IMR-90 (cell line): ENCODE results near the gene TTC19. TPM values are rescaled to one million over a fixed set of nuclear protein-coding genes. Genes with fewer than 3 reads are reported as not detected.

Source experiments
- ATAC-seq: fragments of 200-7000 bp; cut with Tn5 transposase; 2 replicates; pipeline ENCODE4 v1.9.1; 2020; ENCODE audit warnings: low read depth, mild to moderate bottlenecking, moderate library complexity
- Bru-seq: library from RNA; stranded (reverse); fragments of 400-500 nt; gene quantifications from one replicate; lab custom pipeline; 2021; lab: Mats Ljungman, UMichigan
- BruChase-seq, 2 experiments: library from RNA; stranded (reverse); fragments of 400-500 nt; gene quantifications; one replicate each; lab custom pipeline; 2021; lab: Mats Ljungman, UMichigan
- BruUV-seq: library from RNA; stranded (reverse); fragments of 400-500 nt; replicated peaks from 2 replicates; lab custom pipeline; 2021; lab: Mats Ljungman, UMichigan
- CTCF ChIA-PET: fragments of 300-600 bp; formaldehyde crosslinking; extraction: SDS; loops from one replicate; lab custom pipeline; 2021; ENCODE audit warnings: antibody characterized with exemption; lab: Yijun Ruan, JAX
- POLR2A ChIA-PET: fragments of 300-600 bp; sonication (Branson Sonifier 250); formaldehyde crosslinking; loops from one replicate; lab custom pipeline; 2022; ENCODE audit warnings: antibody characterized with exemption; ENCODE audit not compliant: unreplicated experiment; lab: Charles Lee
- DNase-seq: peaks from one replicate; pipeline ENCODE4 v3.0.0; 2013
- H2AFZ ChIP-seq: replicated peaks from 2 replicates; pipeline ENCODE3; 2013; ENCODE audit warnings: low read length, mild to moderate bottlenecking; ENCODE audit not compliant: poor library complexity
- H2AK5ac ChIP-seq: 2 replicates; pipeline ENCODE4 v1.6.1; 2013; ENCODE audit warnings: low read depth, low read length, inconsistent platforms
- H2AK9ac ChIP-seq: replicated peaks from 2 replicates; pipeline ENCODE3; 2013; ENCODE audit warnings: mild to moderate bottlenecking, low read depth, low read length, moderate library complexity; ENCODE audit not compliant: poor library complexity
- H2BK120ac ChIP-seq: 2 replicates; pipeline ENCODE4 v1.6.1; 2013; ENCODE audit warnings: low read depth, low read length, inconsistent platforms
- H2BK15ac ChIP-seq: 3 replicates; pipeline ENCODE4 v1.6.1; 2013; ENCODE audit warnings: low read depth, low read length, inconsistent platforms
- H2BK20ac ChIP-seq: 2 replicates; pipeline ENCODE4 v1.6.1; 2013; ENCODE audit warnings: low read depth, mild to moderate bottlenecking, inconsistent platforms, low read length, moderate library complexity
- H2BK5ac ChIP-seq: 2 replicates; pipeline ENCODE4 v1.6.1; 2013; ENCODE audit warnings: mild to moderate bottlenecking, low read depth, low read length, inconsistent platforms; ENCODE audit not compliant: poor library complexity, severe bottlenecking
- H3K14ac ChIP-seq: replicated peaks from 2 replicates; pipeline ENCODE4 v1.6.1; 2013; ENCODE audit warnings: low read depth, low read length, inconsistent platforms
- H3K18ac ChIP-seq: 2 replicates; pipeline ENCODE4 v1.6.1; 2013; ENCODE audit warnings: low read depth, low read length, control low read depth
- H3K23ac ChIP-seq: 2 replicates; pipeline ENCODE4 v1.6.1; 2013; ENCODE audit warnings: low read depth, low read length, inconsistent platforms
- H3K27ac ChIP-seq: 2 replicates; pipeline ENCODE4 v1.5.1; 2013; ENCODE audit warnings: mild to moderate bottlenecking, control low read depth, low read length; ENCODE audit not compliant: insufficient read depth
- H3K27me3 ChIP-seq: 2 replicates; pipeline ENCODE4 v1.6.1; 2013; ENCODE audit warnings: low read length; ENCODE audit not compliant: control insufficient read depth, insufficient read depth
- H3K36me3 ChIP-seq: 2 replicates; pipeline ENCODE4 v1.6.1; 2013; ENCODE audit warnings: low read length, mixed read lengths; ENCODE audit not compliant: control insufficient read depth, insufficient read depth
- H3K4ac ChIP-seq: 2 replicates; pipeline ENCODE4 v1.6.1; 2013; ENCODE audit warnings: low read depth, low read length, inconsistent platforms
- H3K4me1 ChIP-seq: 2 replicates; pipeline ENCODE4 v1.6.1; 2013; ENCODE audit warnings: low read length, mixed read lengths; ENCODE audit not compliant: control insufficient read depth, insufficient read depth
- H3K4me2 ChIP-seq: 2 replicates; pipeline ENCODE4 v1.6.1; 2013; ENCODE audit warnings: low read depth, mild to moderate bottlenecking, control low read depth, low read length, moderate library complexity
- H3K4me3 ChIP-seq: 2 replicates; pipeline ENCODE4 v1.5.1; 2013; ENCODE audit warnings: low read depth, mild to moderate bottlenecking, control low read depth, low read length, moderate library complexity; ENCODE audit not compliant: insufficient read depth
- H3K56ac ChIP-seq: 2 replicates; pipeline ENCODE4 v1.6.1; 2013; ENCODE audit warnings: low read length, inconsistent platforms; ENCODE audit not compliant: insufficient read depth; ENCODE audit errors: extremely low read depth
- H3K79me1 ChIP-seq, 2 experiments: 2 replicates each; pipeline ENCODE4 v1.6.1; 2013; ENCODE audit warnings: low read length in 2 of 2, inconsistent platforms in 1 of 2, low read depth in 1 of 2
- H3K9ac ChIP-seq: 2 replicates; pipeline ENCODE4 v1.6.1; 2013; ENCODE audit warnings: low read depth, low read length, control low read depth
- H3K9me1 ChIP-seq: 2 replicates; pipeline ENCODE4 v1.6.1; 2013; ENCODE audit warnings: low read length, inconsistent platforms; ENCODE audit not compliant: insufficient read depth
- H3K9me3 ChIP-seq: 2 replicates; pipeline ENCODE4 v1.6.1; 2013; ENCODE audit warnings: low read length; ENCODE audit not compliant: control insufficient read depth, insufficient read depth
- H4K20me1 ChIP-seq: 2 replicates; pipeline ENCODE4 v1.6.1; 2013; ENCODE audit warnings: low read length, inconsistent platforms; ENCODE audit not compliant: insufficient read depth
- H4K5ac ChIP-seq: 2 replicates; pipeline ENCODE4 v1.6.1; 2013; ENCODE audit warnings: mild to moderate bottlenecking, low read depth, low read length, control low read depth
- H4K8ac ChIP-seq, 2 experiments: 2 replicates each; pipeline ENCODE4 v1.6.1; 2013; ENCODE audit warnings: low read depth in 2 of 2, low read length in 2 of 2, control low read depth in 1 of 2, inconsistent platforms in 1 of 2
- H4K91ac ChIP-seq: 2 replicates; pipeline ENCODE4 v1.6.1; 2013; ENCODE audit warnings: low read depth, low read length, inconsistent platforms; ENCODE audit not compliant: insufficient read depth
- BHLHE40 ChIP-seq: fragments of 150-350 bp; IDR thresholded peaks from 2 replicates; pipeline ENCODE4 v1.6.1; 2016; ENCODE audit warnings: mild to moderate bottlenecking, low read depth, low read length
- CEBPB ChIP-seq: IDR thresholded peaks from 2 replicates; pipeline ENCODE4 v1.6.1; 2012; ENCODE audit warnings: low read depth, low read length, improper control_type of control experiment
- CHD1 ChIP-seq: IDR thresholded peaks from 2 replicates; pipeline ENCODE4 v1.6.1; 2012; ENCODE audit warnings: low read depth, low read length, improper control_type of control experiment
- ELK1 ChIP-seq: fragments of 150-350 bp; IDR thresholded peaks from 2 replicates; pipeline ENCODE4 v1.6.1; 2016; ENCODE audit warnings: low read depth, mild to moderate bottlenecking, low read length, moderate library complexity, borderline replicate concordance
- FOS ChIP-seq: fragments of 150-350 bp; IDR thresholded peaks from 2 replicates; pipeline ENCODE4 v1.6.1; 2016; ENCODE audit warnings: low read depth, low read length
- MAZ ChIP-seq: IDR thresholded peaks from 2 replicates; pipeline ENCODE4 v1.6.1; 2012; ENCODE audit warnings: low read depth, mild to moderate bottlenecking, low read length, improper control_type of control experiment, moderate library complexity, borderline replicate concordance
- MXI1 ChIP-seq: IDR thresholded peaks from 2 replicates; pipeline ENCODE4 v1.6.1; 2012; ENCODE audit warnings: low read depth, mild to moderate bottlenecking, low read length, moderate library complexity, borderline replicate concordance
- NFE2L2 ChIP-seq: fragments of 150-350 bp; IDR thresholded peaks from 2 replicates; pipeline ENCODE4 v1.6.1; 2016; ENCODE audit warnings: low read depth, mild to moderate bottlenecking, low read length
- POLR2A ChIP-seq: IDR thresholded peaks from 2 replicates; pipeline ENCODE4 v1.6.1; 2012; ENCODE audit warnings: mild to moderate bottlenecking, low read depth, low read length
- RAD21 ChIP-seq: IDR thresholded peaks from 2 replicates; pipeline ENCODE4 v1.6.1; 2012; ENCODE audit warnings: low read length, improper control_type of control experiment
- RCOR1 ChIP-seq: IDR thresholded peaks from 2 replicates; pipeline ENCODE4 v1.6.1; 2012; ENCODE audit warnings: mild to moderate bottlenecking, low read length, improper control_type of control experiment; ENCODE audit not compliant: insufficient replicate concordance
- SMC3 ChIP-seq: fragments of 150-350 bp; IDR thresholded peaks from 2 replicates; pipeline ENCODE4 v1.6.1; 2016; ENCODE audit warnings: low read depth, mild to moderate bottlenecking, antibody characterized with exemption, low read length, moderate library complexity
- USF2 ChIP-seq: fragments of 150-350 bp; IDR thresholded peaks from 2 replicates; pipeline ENCODE4 v1.6.1; 2017; ENCODE audit warnings: mild to moderate bottlenecking, antibody characterized with exemption, low read length, low read depth
- WGBS, 2 experiments: methylation state at CpG; one replicate each; pipeline versions ENCODE4 v1.1.5 to v1.1.7; 2013; ENCODE audit warnings: missing lambda C conversion rate in 2 of 2; ENCODE audit not compliant: insufficient read length in 1 of 2; ENCODE audit errors: extremely low coverage in 2 of 2; 5-methylcytosine and 5-hydroxymethylcytosine counted together
- dilution Hi-C: fragments of 300-500 bp; cut with HindIII; formaldehyde crosslinking; loops from one replicate; pipeline ENCODE4 v1.14.3; 2018; ENCODE audit warnings: low sequenced_read_pairs; ENCODE audit not compliant: unreplicated experiment
- in situ Hi-C: fragments of 300-500 bp; cut with MboI; formaldehyde crosslinking; loops from 3 replicates; pipeline ENCODE4 v1.14.3; 2019; ENCODE audit warnings: low sequenced_read_pairs, inconsistent platforms, mixed read lengths
- intact Hi-C: fragments of 100-400 bp; cut with micrococcal nuclease; formaldehyde crosslinking; loops from 2 replicates; pipeline ENCODE4 v1.10.0; 2022
- long read RNA-seq: library from polyadenylated mRNA; unstranded; transcript quantifications from one replicate; pipeline ENCODE4 v2.0.0, GENCODE V29; 2021; ENCODE audit not compliant: unreplicated experiment
- polyA plus RNA-seq, 3 experiments: library from polyadenylated mRNA; depleted of rRNA; stranded (reverse); fragments of >200 nt; gene quantifications; 2 replicates each; pipeline ENCODE4 v1.2.3, GENCODE V29; 2012; ENCODE audit warnings: low replicate concordance in 1 of 3
- total RNA-seq: library from RNA; depleted of rRNA; stranded (reverse); fragments of >200 nt; gene quantifications from 2 replicates; pipeline ENCODE4 v1.2.3, GENCODE V29; 2012; rRNA removed

The TTC19 gene
- total RNA-seq (12.9 and 19.2 TPM in 2 replicates), polyA plus RNA-seq (2012; rRNA removed) (6.0 and 8.3 TPM in 2 replicates), Bru-seq, nascent RNA (percentile 86 among the genes with signal in this experiment), BruChase-seq, experiment 1, labeled RNA remaining after a 6-hour chase (percentile 88 among the genes with signal in this experiment), BruChase-seq, experiment 2, labeled RNA remaining after a 2-hour chase (percentile 93 among the genes with signal in this experiment)
- 2.3 and 6.1 TPM in 2 replicates for polyA plus RNA-seq (2012; cell fraction: cytosol; rRNA removed)
- 5.9 and 8.4 TPM in 2 replicates for polyA plus RNA-seq (2012; cell fraction: nucleus; rRNA removed; ENCODE audit: low replicate concordance)
- long read RNA-seq, transcript TTC19-201 (10 exons, 3,002 nt) = major isoform, 26 of 41 reads
- long read RNA-seq, partial matches to known transcripts = 8 of 41 reads
- long read RNA-seq, other reads (novel, unspliced or antisense) = 6 of 41 reads

GRCh38 chr17:15999141-15999973 lies at the start of gene TTC19, which contains the start of gene ZSWIM7:
Gene TTC19 (plus strand): TSS chr17:15999824. CDS start chr17:15999849, 25 bp downstream.
Gene ZSWIM7 (minus strand): TSS chr17:15999704. CDS start chr17:15999594, 110 bp downstream.
- ChIA-PET POLR2A (no interaction called here), CTCF (interaction anchor here (0.6 to 1.5 kb wide), 6 partner anchors 12 to 171 kb away, joined by 3 to 8 read pairs (median 4); partner anchors contain the start of gene ADORA2B)
- peak within 1 kb of the TSS; percentile 95 for H2AFZ ChIP-seq
- H3K27ac ChIP-seq = peak within 1 kb of the TSS; percentile 96
- peak within 1 kb of the TSS; percentile 88; the same call in 1 of the 2 replicates for H3K23ac ChIP-seq
- in situ Hi-C loops (loop anchor here (5.0 kb wide), 1 partner anchor 172 kb away; no protein-coding TSS in a partner anchor), intact Hi-C loops (loop anchor here (2.0 kb wide), 2 partner anchors 79 to 739 kb away; no protein-coding TSS in a partner anchor), dilution Hi-C loops (no loop called here)
- no peak within 1 kb of the TSS for H2BK20ac ChIP-seq
- peak within 1 kb of the TSS; percentile 77; the same call in 1 of the 2 replicates for H2AK5ac ChIP-seq
- H3K4me3 ChIP-seq = peak within 1 kb of the TSS; percentile 72
- peak within 1 kb of the TSS; percentile 99 for H3K4me2 ChIP-seq
- H2AK9ac ChIP-seq = peak within 1 kb of the TSS; percentile 94
- peak within 1 kb of the TSS; percentile 72 for H3K18ac ChIP-seq
- H3K14ac ChIP-seq = peak within 1 kb of the TSS; percentile 86
- peaks cover 35 to 47% of the 10 kb centered on the region in 2 experiments for H3K79me1 ChIP-seq
- peak; percentile 95 for ATAC-seq
- H2BK120ac ChIP-seq = peak within 1 kb of the TSS; percentile 73
- peak within 1 kb of the TSS; percentile 96 to 98 for H4K8ac ChIP-seq
- no TSS peak for BruUV-seq
- H4K91ac ChIP-seq = peak within 1 kb of the TSS; percentile 89
- no peak for TF ChIP-seq CEBPB
- TF ChIP-seq BHLHE40 = peak; percentile 84
- 0 out of 2 replicates have a peak, but pooled peaks have one; percentile 19 for TF ChIP-seq FOS
- peak; percentile 74; the same call in 1 of the 2 replicates for TF ChIP-seq MXI1
- TF ChIP-seq USF2 = peak; percentile 63
- TF ChIP-seq POLR2A = peak; percentile 99
- no peak for TF ChIP-seq SMC3
- TF ChIP-seq MAZ = peak; percentile 92; the same call in 1 of the 2 replicates
- no peak for TF ChIP-seq CHD1
- no peak for TF ChIP-seq RCOR1
- no peak for TF ChIP-seq NFE2L2
- TF ChIP-seq RAD21 = no peak
- no peak for TF ChIP-seq ELK1
- H3K4ac ChIP-seq = peak within 1 kb of the TSS; percentile 86
- H3K9me3 ChIP-seq = no peaks in the 10 kb centered on the region
- peak within 1 kb of the TSS; percentile 91 for H3K9ac ChIP-seq
- peak within 1 kb of the TSS; percentile 95 for H2BK5ac ChIP-seq
- H3K27me3 ChIP-seq = no peaks in the 10 kb centered on the region
- peaks cover 21% of the 10 kb centered on the region for H3K36me3 ChIP-seq
- 1% methylated on average over 63 of the region's 91 CpGs; no CpG with 5 or more reads in 1 of the 2 experiments for WGBS, 2 experiments
- peaks cover 6% of the 10 kb centered on the region; the same call in 1 of the 2 replicates for H3K4me1 ChIP-seq
- peak within 1 kb of the TSS; percentile 87 for H4K5ac ChIP-seq
- peak within 1 kb of the TSS; percentile 82; the same call in 1 of the 3 replicates for H2BK15ac ChIP-seq
- H3K56ac ChIP-seq = peak within 1 kb of the TSS; percentile 92
- DNase-seq = peak; percentile 94
- H4K20me1 ChIP-seq = peaks cover 5% of the 10 kb centered on the region; the same call in 1 of the 2 replicates
- H3K9me1 ChIP-seq = peaks cover 5% of the 10 kb centered on the region; the same call in 1 of the 2 replicates
